Measurements from ENCODE around the gene USP49. TPM values are rescaled to one million over a fixed set of nuclear protein-coding genes. Genes with fewer than 3 reads are reported as not detected.

USP49 gene
- total RNA-seq, 1 experiment from 2014 or later = 18.5 TPM

- BruUV-seq (replicated peaks) = no TSS peak
- H3K4me1 Mint-ChIP-seq (ENCODE audit: low read depth, unreplicated experiment) = peaks cover 9% of the 10 kb centered on the region
- no peak for DNase-seq
- H3K4me3 Mint-ChIP-seq (ENCODE audit: unreplicated experiment) = peak overlapping the region; percentile 88
- no peaks in the 10 kb centered on the region for H3K4me1 ChIP-seq
- H3K9me3 Mint-ChIP-seq (ENCODE audit: unreplicated experiment) = no peaks in the 10 kb centered on the region
- no peak overlapping the region for H3K4me3 ChIP-seq (ENCODE audit: low read depth, low read length)
- H3K27me3 ChIP-seq (replicated peaks; ENCODE audit: control insufficient read depth, insufficient read depth, low read length) = no peaks in the 10 kb centered on the region
- peaks cover 3% of the 10 kb centered on the region for H3K36me3 ChIP-seq (ENCODE audit: control insufficient read depth, insufficient read depth, low read length)
- H3K27ac Mint-ChIP-seq (ENCODE audit: unreplicated experiment) = no peak overlapping the region
- H3K27me3 Mint-ChIP-seq (ENCODE audit: insufficient read depth, unreplicated experiment) = no peaks in the 10 kb centered on the region
- intact Hi-C loops (cut with micrococcal nuclease; ENCODE audit: unreplicated experiment) = no loop called here
- CTCF ChIA-PET = interaction anchor here (1.2 kb wide), 1 partner anchor 9 kb away, joined by 5 read pairs; the partner anchor contains the start of gene TOMM6
- POLR2A ChIA-PET = no interaction called here
- peaks cover 2% of the 10 kb centered on the region for H3K36me3 Mint-ChIP-seq (ENCODE audit: insufficient read depth, unreplicated experiment)
- no peak for TF ChIP-seq CTCF (IDR thresholded peaks at IDR 0.05; ENCODE audit: insufficient read depth in 1 of 2, low read depth in 1 of 2, low read length in 1 of 2, severe bottlenecking in 1 of 2, unreplicated experiment in 1 of 2)
- no peaks in the 10 kb centered on the region for H3K9me3 ChIP-seq
Observed at GRCh38 chr6:41777551-41778285, 117.5 kb downstream of the USP49 start.

GRCh38 chr6:41775293-41775882 is 119.8 kb downstream of the USP49 start:
- Histone ChIP-seq H3K27me3 (replicated peaks; ENCODE audit: control insufficient read depth, insufficient read depth, low read length) (no peaks in the 10 kb centered on the region), H3K4me1 (no peaks in the 10 kb centered on the region), H3K9me3 (no peaks in the 10 kb centered on the region), H3K4me3 (ENCODE audit: low read depth, low read length) (no peak overlapping the region), H3K36me3 (ENCODE audit: control insufficient read depth, insufficient read depth, low read length) (peaks cover 5% of the 10 kb centered on the region)
- Mint-ChIP-seq H3K27ac (ENCODE audit: unreplicated experiment) (no peak overlapping the region), H3K4me1 (ENCODE audit: low read depth, unreplicated experiment) (no peaks in the 10 kb centered on the region), H3K36me3 (ENCODE audit: insufficient read depth, unreplicated experiment) (peaks cover 11% of the 10 kb centered on the region), H3K27me3 (ENCODE audit: insufficient read depth, unreplicated experiment) (no peaks in the 10 kb centered on the region), H3K9me3 (ENCODE audit: unreplicated experiment) (no peaks in the 10 kb centered on the region), H3K4me3 (ENCODE audit: unreplicated experiment) (no peak overlapping the region)
- DNase-seq = no peak
- intact Hi-C loops (cut with micrococcal nuclease; ENCODE audit: unreplicated experiment) = no loop called here
- BruUV-seq (replicated peaks) = no TSS peak
- no peak for TF ChIP-seq CTCF (IDR thresholded peaks at IDR 0.05; ENCODE audit: insufficient read depth in 1 of 2, low read depth in 1 of 2, low read length in 1 of 2, severe bottlenecking in 1 of 2, unreplicated experiment in 1 of 2)
- ChIA-PET CTCF (interaction anchor here (0.6 to 2.3 kb wide), 8 partner anchors 12 to 120 kb away, joined by 3 to 11 read pairs (median 4); partner anchors contain the start of genes TOMM6 and USP49), POLR2A (no interaction called here)

- no peak for DNase-seq
- Mint-ChIP-seq H3K4me3 (ENCODE audit: unreplicated experiment) (no peak overlapping the region), H3K27ac (ENCODE audit: unreplicated experiment) (no peak overlapping the region), H3K4me1 (ENCODE audit: low read depth, unreplicated experiment) (no peaks in the 10 kb centered on the region), H3K36me3 (ENCODE audit: insufficient read depth, unreplicated experiment) (peaks cover 11% of the 10 kb centered on the region), H3K9me3 (ENCODE audit: unreplicated experiment) (no peaks in the 10 kb centered on the region), H3K27me3 (ENCODE audit: insufficient read depth, unreplicated experiment) (no peaks in the 10 kb centered on the region)
- TF ChIP-seq CTCF (IDR thresholded peaks at IDR 0.05; ENCODE audit: insufficient read depth in 1 of 2, low read depth in 1 of 2, low read length in 1 of 2, severe bottlenecking in 1 of 2, unreplicated experiment in 1 of 2) = no peak
- no TSS peak for BruUV-seq (replicated peaks)
- no peak overlapping the region for H3K4me3 ChIP-seq (ENCODE audit: low read depth, low read length)
- H3K27me3 ChIP-seq (replicated peaks; ENCODE audit: control insufficient read depth, insufficient read depth, low read length) = no peaks in the 10 kb centered on the region
- ChIA-PET POLR2A (no interaction called here), CTCF (interaction anchor here (0.7 to 2.3 kb wide), 4 partner anchors 12 to 62 kb away, joined by 3 to 11 read pairs (median 5); partner anchors contain the start of gene TOMM6)
- H3K9me3 ChIP-seq = no peaks in the 10 kb centered on the region
- H3K4me1 ChIP-seq = no peaks in the 10 kb centered on the region
- H3K36me3 ChIP-seq (ENCODE audit: control insufficient read depth, insufficient read depth, low read length) = peaks cover 5% of the 10 kb centered on the region
- intact Hi-C loops (cut with micrococcal nuclease; ENCODE audit: unreplicated experiment) = no loop called here
Observed at GRCh38 chr6:41774841-41775240, 120.3 kb downstream of the USP49 start.

Data from Caco-2 (cell line).